Glomerular visceral epithelial cell (primary cell): Measurements from ENCODE around the gene CIAPIN1.
A peak's percentile ranks its signal among the peaks of the same experiment; 100 is the strongest.
"Not testable (repeated sequence)": the region's sequence is repeated elsewhere in the genome, so short reads cannot be mapped to it uniquely, and the experiment has no call there.

ENCODE experiments used
- DNase-seq: peaks from one replicate; pipeline ENCODE4 v3.0.0-alpha.2; 2016; ENCODE audit errors: extremely low spot score

CIAPIN1 gene

GRCh38 chr16:57440551-57440950 is 6.6 kb downstream of the CIAPIN1 start:
- not testable (repeated sequence) for DNase-seq

- not testable (repeated sequence) for DNase-seq
Measured at GRCh38 chr16:57439947-57440346, 7.2 kb downstream of the CIAPIN1 start.

- no peak for DNase-seq
Measured at GRCh38 chr16:57435838-57436237, 11.3 kb downstream of the CIAPIN1 start.

GRCh38 chr16:57434003-57434402 is 13.2 kb downstream of the CIAPIN1 start:
- DNase-seq = no peak

- DNase-seq = no peak
Measured at GRCh38 chr16:57432989-57433388, 14.2 kb downstream of the CIAPIN1 start.

- DNase-seq = no peak
Measured at GRCh38 chr16:57432505-57432904, 14.7 kb downstream of the CIAPIN1 start.

GRCh38 chr16:57430955-57431354 is 16.2 kb downstream of the CIAPIN1 start:
- no peak for DNase-seq

- DNase-seq = no peak
Measured at GRCh38 chr16:57427824-57428223, 19.4 kb downstream of the CIAPIN1 start.

GRCh38 chr16:57427307-57427706 is 19.9 kb downstream of the CIAPIN1 start:
- no peak for DNase-seq

- no peak for DNase-seq
Measured at GRCh38 chr16:57426356-57426755, 20.8 kb downstream of the CIAPIN1 start.

- no peak for DNase-seq
Measured at GRCh38 chr16:57424583-57424982, 22.6 kb downstream of the CIAPIN1 start.

- no peak for DNase-seq
Measured at GRCh38 chr16:57423152-57423551, 24.0 kb downstream of the CIAPIN1 start.

GRCh38 chr16:57422026-57422944 is 24.9 kb downstream of the CIAPIN1 start:
- DNase-seq = peak; percentile 50

- no peak for DNase-seq
Measured at GRCh38 chr16:57419506-57419905, 27.7 kb downstream of the CIAPIN1 start.

GRCh38 chr16:57416084-57416483 is 31.1 kb downstream of the CIAPIN1 start:
- DNase-seq = no peak

- no peak for DNase-seq
Measured at GRCh38 chr16:57413733-57414132, 33.5 kb downstream of the CIAPIN1 start.

GRCh38 chr16:57413301-57413730 is 33.9 kb downstream of the CIAPIN1 start:
- DNase-seq = no peak

GRCh38 chr16:57412584-57412983 is 34.6 kb downstream of the CIAPIN1 start:
- DNase-seq = no peak

GRCh38 chr16:57411362-57411976 is 35.7 kb downstream of the CIAPIN1 start:
- no peak for DNase-seq

GRCh38 chr16:57409870-57410587 is 37.2 kb downstream of the CIAPIN1 start:
- no peak for DNase-seq

- DNase-seq = no peak
Measured at GRCh38 chr16:57409065-57409464, 38.1 kb downstream of the CIAPIN1 start.
